Right lung (tissue), 10 donors: Measurements from ENCODE around the gene MAP2K4. TPM values are rescaled to one million over a fixed set of nuclear protein-coding genes. Genes with fewer than 3 reads are reported as not detected.
"Not testable (repeated sequence)": the region's sequence is repeated elsewhere in the genome, so short reads cannot be mapped to it uniquely, and the experiment has no call there.

Source experiments
- DNase-seq, 2 donors: peaks; one replicate each; pipeline ENCODE4 v3.0.0-alpha.2; 2013
- long read RNA-seq, 8 donors: transcript quantifications; one replicate each; lab custom pipeline, GENCODE V29; 2026
- polyA plus RNA-seq, 5 donors: library from polyadenylated mRNA; unstranded; fragments of 120-200 nt; gene quantifications; one replicate each; pipeline versions ENCODE4 v1.2.1 to v1.2.3, GENCODE V29; 2013; ENCODE audit warnings: inconsistent platforms in 1 of 5, low replicate concordance in 1 of 5; ENCODE audit not compliant: insufficient read length in 5 of 5, insufficient read depth in 1 of 5

Gene MAP2K4
- 10 to 100 TPM; 28.6 to 41.7 (median 34.6) TPM for polyA plus RNA-seq
- long read RNA-seq, donor 1, transcript MAP2K4-201 (11 exons, 3,826 nt), result major isoform, 8 of 12 reads
- long read RNA-seq, donor 1, partial matches to known transcripts, result 0 of 12 reads
- long read RNA-seq, donor 1, other reads (novel, unspliced or antisense), result 0 of 12 reads
- long read RNA-seq, donor 2, transcript MAP2K4-201 (11 exons, 3,826 nt), result major isoform, 5 of 5 reads
- long read RNA-seq, donor 2, partial matches to known transcripts, result 0 of 5 reads
- long read RNA-seq, donor 2, other reads (novel, unspliced or antisense), result 0 of 5 reads
- long read RNA-seq, donor 3, transcript MAP2K4-201 (11 exons, 3,826 nt), result major isoform, 5 of 8 reads
- long read RNA-seq, donor 3, partial matches to known transcripts, result 0 of 8 reads
- long read RNA-seq, donor 3, other reads (novel, unspliced or antisense), result 0 of 8 reads
- long read RNA-seq, donor 4, partial matches to known transcripts, result 0 of 4 reads
- long read RNA-seq, donor 4, other reads (novel, unspliced or antisense), result 0 of 4 reads
- long read RNA-seq, donor 5, transcript MAP2K4-201 (11 exons, 3,826 nt), result major isoform, 8 of 10 reads
- long read RNA-seq, donor 5, partial matches to known transcripts, result 0 of 10 reads
- long read RNA-seq, donor 5, other reads (novel, unspliced or antisense), result 0 of 10 reads
- long read RNA-seq, donor 6, transcript MAP2K4-201 (11 exons, 3,826 nt), result major isoform, 8 of 11 reads
- long read RNA-seq, donor 6, partial matches to known transcripts, result 0 of 11 reads
- long read RNA-seq, donor 6, other reads (novel, unspliced or antisense), result 0 of 11 reads
- long read RNA-seq, donor 7, transcript MAP2K4-201 (11 exons, 3,826 nt), result major isoform, 6 of 9 reads
- long read RNA-seq, donor 7, partial matches to known transcripts, result 0 of 9 reads
- long read RNA-seq, donor 7, other reads (novel, unspliced or antisense), result 0 of 9 reads
- long read RNA-seq, donor 8, partial matches to known transcripts, result 0 of 1 reads
- long read RNA-seq, donor 8, other reads (novel, unspliced or antisense), result 0 of 1 reads

- DNase-seq, result peak; percentile 90 to 91
These were observed at the start of gene MAP2K4 for GRCh38 chr17:12020642-12021622. Gene MAP2K4, plus strand, starts transcription at chr17:12020877. Its CDS starts 10 bp downstream, at chr17:12020887.

GRCh38 chr17:11972741-11973140, 47.9 kb upstream of the MAP2K4 start:
- not testable (repeated sequence) for DNase-seq

DNA sequence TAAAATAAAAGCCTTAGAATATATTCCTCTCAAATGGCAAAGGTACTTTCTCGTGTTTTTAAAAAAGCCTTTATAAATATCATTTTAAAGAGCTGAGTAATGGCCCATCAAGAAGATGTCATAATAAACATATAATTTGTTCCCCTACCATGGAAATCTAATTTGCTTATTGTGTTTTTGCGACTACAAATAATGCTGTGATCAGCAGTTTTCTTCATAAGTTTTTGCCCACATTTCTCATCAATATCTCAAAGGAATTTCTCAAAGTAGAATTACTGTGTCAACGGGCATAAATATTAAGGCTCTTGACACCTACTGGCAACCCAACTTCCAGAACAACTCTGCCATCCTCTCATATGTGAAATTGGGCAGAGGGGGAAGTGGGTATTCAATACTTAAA, 40.9 kb upstream of the MAP2K4 start:
- DNase-seq, result no peak

DNA sequence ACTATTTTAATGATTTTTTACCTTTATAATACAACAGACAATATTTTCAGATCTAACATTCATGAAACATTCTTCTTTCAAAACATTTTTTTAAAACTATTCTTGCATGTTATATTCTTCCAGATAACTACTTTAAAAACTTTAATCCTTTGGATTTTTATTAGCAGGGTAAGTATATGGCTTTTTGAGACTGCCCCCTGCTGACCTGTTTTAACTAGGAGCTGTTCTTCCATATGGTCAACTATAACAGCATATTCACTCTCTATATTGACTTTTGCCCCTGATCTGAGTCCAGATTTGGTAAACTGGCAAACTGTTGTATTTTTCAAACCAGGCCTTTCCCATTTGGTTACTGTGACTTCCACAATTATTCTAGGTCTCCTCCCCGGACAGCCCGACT, 39.9 kb upstream of the MAP2K4 start:
- no peak for DNase-seq

GRCh38 chr17:11981862-11982261, 38.8 kb upstream of the MAP2K4 start:
- no peak for DNase-seq

DNA sequence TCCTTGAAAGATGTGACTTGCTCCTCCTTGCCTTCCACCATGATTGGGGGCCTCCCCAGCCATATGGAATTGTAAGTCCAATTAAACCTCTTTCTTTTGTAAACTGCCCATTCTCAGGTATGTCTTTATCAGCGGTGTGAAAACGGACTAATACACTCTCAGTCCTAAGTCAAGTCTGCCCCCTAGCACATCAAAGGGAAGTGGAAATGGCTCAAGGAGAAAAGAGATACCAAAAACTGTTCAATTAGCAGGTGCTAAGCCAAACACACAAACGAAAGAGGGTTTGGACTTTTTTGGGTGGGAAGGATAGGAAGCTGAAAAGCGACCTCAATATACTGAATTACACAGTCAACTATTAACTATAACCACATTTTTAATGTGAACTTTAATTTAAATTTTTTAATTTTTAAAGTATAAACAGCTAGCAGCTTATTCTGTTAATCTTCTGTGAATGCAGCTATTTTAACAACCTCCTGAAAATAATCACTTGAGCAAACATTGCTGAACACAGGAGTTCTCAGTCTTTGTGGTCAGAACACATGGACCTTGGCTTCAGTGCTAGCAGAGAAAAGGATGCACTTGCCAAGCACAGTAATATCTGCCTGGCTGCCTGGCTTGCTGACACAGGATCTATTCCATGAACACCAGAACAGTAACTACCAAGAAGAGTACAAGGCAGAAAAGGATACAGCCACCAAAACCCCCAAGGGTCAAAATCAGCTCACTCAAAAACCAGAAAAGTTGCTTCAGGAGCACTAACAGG, 34.3 kb upstream of the MAP2K4 start:
- DNase-seq, result no peak

GRCh38 chr17:11986942-11987329, 33.7 kb upstream of the MAP2K4 start:
- DNase-seq, result peak; percentile 17 to 31

DNA sequence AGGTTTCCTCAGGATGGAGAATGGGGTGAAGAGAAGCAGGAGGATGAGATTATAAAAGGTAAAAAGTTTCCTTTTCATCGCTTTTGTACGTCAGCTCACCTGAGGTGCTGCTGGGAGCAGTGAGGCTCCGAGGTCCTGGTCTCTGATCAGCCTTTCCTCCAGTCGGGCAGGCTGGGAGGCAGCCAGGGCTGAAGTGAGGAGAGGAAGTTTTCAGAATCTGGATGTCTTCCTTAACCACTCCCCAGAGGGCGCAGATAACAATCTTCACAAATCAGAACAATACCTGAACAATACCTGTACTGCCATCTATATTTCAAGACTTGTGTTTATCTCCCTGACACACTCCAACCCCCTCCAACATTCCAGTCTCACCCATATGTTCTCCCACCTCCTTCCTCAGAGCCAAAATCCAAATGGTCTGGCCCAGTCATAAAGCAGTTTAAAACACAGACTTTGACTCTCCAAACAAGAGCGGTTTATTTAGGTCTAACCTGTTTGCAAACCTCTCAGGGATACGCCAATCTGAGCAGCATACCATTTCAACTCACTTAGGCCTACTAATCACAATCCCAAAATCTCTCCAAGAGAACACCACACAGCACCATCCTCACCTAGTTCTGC, 30.2 kb upstream of the MAP2K4 start:
- no peak for DNase-seq

DNA sequence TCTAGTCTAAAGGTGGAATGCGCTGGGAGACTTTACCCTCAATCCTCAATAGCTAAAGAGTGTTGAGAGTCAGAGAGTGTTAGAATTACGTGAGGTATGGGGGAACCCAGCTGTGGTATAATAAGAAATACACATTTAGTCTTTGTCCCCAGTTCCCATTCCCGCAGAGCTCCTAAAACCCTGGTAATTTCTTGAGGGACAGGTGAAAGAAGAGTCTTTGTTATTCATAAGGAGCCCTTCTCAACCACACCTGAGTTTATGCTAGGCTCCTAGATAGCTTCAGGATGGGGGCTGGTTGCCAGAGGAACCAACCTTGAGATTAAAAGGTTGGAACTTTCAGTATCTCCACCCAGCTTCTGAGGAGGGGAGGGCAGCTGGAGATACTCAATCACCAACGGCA, 29.2 kb upstream of the MAP2K4 start:
- DNase-seq, result no peak

DNA sequence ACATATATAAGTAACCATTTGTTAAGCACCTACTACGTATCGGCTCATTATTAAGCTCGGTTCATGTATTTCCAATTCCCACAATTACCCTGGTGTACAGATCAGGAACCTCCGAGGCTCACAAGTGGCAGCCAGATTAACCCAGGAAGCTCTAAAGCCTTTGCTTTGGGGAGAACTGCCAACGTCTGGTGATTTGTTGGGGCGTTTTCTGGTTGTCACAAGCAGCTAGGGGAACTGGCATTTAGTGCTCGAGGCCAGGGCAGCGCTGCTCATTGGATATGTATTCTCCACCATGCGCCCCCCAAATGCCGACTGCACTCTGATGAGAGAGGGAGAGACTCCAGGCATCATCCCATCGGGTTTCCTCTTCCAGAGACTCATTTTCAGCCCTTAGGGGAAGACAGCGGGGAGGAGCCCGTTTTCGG, 23.9 kb upstream of the MAP2K4 start:
- DNase-seq, result peak in 1 of 2 donors; percentile 12

DNA sequence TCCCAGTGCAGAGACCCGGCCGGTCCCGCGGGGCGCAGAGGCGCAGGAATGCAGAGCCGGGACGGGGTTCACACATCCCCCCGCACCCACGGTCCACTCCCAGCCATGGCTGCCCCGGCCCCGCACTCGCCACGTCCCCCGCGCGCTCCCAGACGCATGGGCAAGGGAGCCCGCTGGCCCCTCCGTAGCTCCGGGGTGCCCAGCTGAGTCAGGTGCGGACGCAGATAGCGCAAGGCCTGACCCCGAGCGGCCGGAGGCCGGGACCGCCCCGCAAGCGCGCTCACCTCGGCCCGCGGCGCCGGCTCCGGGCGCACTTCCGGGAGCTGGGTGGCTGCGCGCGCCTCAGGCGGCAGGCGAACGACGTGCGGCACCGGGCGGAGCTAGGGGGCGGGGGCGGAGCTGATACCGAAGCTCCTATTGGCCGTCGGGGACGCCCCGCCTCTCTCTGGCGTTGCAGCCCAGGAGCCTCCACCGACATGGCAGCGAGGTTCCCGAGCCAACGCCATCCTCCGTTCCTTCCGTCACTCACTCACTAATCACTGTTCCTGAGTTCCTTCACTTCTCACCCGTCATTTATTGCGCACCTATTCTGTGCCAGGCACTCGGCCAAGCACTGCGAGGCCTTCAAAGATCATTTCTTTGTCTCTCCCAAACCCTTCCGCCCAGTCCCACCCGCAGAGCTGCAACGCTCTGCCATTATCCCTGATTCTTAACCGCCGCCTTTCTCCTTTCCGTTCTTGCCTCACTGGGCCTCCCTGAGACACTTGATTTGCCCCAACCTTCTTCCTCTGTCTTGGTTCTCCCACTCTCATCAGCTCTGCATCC, 23.3 kb upstream of the MAP2K4 start, which contains the start of gene ZNF18:
Gene ZNF18 (minus strand): TSS at position 329 of the 825 bp plus-strand sequence. CDS start 4,646 bp downstream, outside the sequence.
- DNase-seq, result peak; percentile 93 to 94

- DNase-seq, result no peak
These were observed 22.8 kb upstream of the MAP2K4 start for GRCh38 chr17:11997972-11998233.

GRCh38 chr17:11999696-12000095, 21.0 kb upstream of the MAP2K4 start:
- no peak for DNase-seq

DNA sequence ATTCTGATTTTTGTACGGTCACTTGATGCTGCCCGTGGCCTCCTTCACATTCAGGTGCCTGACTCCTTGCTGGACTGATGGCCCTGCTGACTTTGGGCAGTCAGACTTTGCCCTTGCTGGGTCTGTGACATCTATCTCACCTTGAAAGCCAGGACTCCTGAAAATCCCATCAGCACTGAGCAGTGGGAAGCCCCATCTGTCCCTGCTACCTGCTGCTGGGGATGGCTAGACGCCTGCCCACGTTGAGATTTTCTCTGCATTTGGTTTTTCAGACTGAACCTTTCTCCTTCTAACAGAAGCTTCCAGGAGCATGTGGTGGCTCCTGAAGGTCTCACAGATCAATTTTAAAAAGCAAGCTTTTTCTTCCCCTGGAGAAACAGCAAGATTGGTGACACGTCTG, 13.2 kb upstream of the MAP2K4 start:
- no peak for DNase-seq

GRCh38 chr17:12021623-12022140, 1.0 kb downstream of the MAP2K4 start:
- DNase-seq, result peak in 1 of 2 donors; percentile 7

- no peak for DNase-seq
These were observed 1.6 kb downstream of the MAP2K4 start for GRCh38 chr17:12022310-12022709.

- DNase-seq, result no peak
These were observed 3.6 kb downstream of the MAP2K4 start for GRCh38 chr17:12024327-12024726.

DNA sequence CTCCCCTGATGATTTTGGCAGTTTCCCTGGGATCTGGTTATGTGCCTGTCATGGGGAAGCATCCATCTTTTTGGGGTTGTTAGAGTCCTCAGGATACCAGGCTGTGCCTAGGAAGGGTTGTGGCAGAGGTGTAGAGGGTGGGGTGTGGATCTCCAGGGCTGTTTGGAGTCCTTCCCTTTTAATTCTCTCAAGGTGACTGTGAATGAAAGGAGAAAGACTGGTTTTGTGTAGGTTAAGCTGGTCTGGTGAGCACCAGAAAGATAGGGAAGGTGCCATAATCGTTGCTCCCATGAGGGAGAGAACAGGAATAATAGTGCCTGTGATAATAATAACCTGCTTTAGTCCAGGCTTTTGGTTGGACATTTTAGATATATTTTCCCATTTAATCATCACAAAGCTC, 7.0 kb downstream of the MAP2K4 start:
- DNase-seq, result no peak

- no peak for DNase-seq
These were observed 7.9 kb downstream of the MAP2K4 start for GRCh38 chr17:12028611-12029010.
